ENCODE results near the gene TP53I13. TPM values are rescaled to one million over a fixed set of nuclear protein-coding genes. Genes with fewer than 3 reads are reported as not detected.

TP53I13 gene
- total and polyA plus RNA-seq, 10 of the 15 experiments (the other 5 are each of a cell fraction or from before 2014, with no cell fraction given), result 0.31 to 45.1 (median 19.5) TPM; not detected in 1

- TF ChIP-seq ZBTB33 (IDR thresholded peaks at IDR 0.05) (no peak), BRCA1 (IDR thresholded peaks at IDR 0.05; ENCODE audit: low read depth, low read length) (no peak), STAT1 (conservative IDR thresholded peaks at IDR 0.05) (no peak), SUZ12 (IDR thresholded peaks at IDR 0.05; ENCODE audit: unreplicated experiment) (no peak), MTA3 (IDR thresholded peaks at IDR 0.05; ENCODE audit: borderline replicate concordance, low read length) (no peak), HDAC6 (IDR thresholded peaks at IDR 0.05; ENCODE audit: unreplicated experiment) (no peak), STAT3 (IDR thresholded peaks at IDR 0.05; ENCODE audit: low read depth, low read length) (no peak), EED (IDR thresholded peaks at IDR 0.05; ENCODE audit: low read depth) (no peak), NFYB (IDR thresholded peaks at IDR 0.05; ENCODE audit: insufficient read depth, low read depth, low read length) (no peak), FOXK2 (IDR thresholded peaks at IDR 0.05) (no peak), SMAD1 (IDR thresholded peaks at IDR 0.05; ENCODE audit: low read depth, partially characterized antibody) (no peak), HSF1 (IDR thresholded peaks at IDR 0.05; ENCODE audit: low read depth, low read length) (no peak), POLR2AphosphoS5 (IDR thresholded peaks at IDR 0.05; ENCODE audit: low read length) (no peak), SIN3A (IDR thresholded peaks at IDR 0.05; ENCODE audit: low read depth, low read length) (0 out of 2 replicates have a peak, but pooled peaks have one; percentile 35), SUPT20H (IDR thresholded peaks at IDR 0.05; ENCODE audit: borderline replicate concordance, control insufficient read depth, low read depth, low read length) (no peak), SMARCA5 (IDR thresholded peaks at IDR 0.05) (peak; percentile 68; the same call in 1 of the 2 replicates), KLF5 (IDR thresholded peaks at IDR 0.05; ENCODE audit: partially characterized antibody) (no peak), NKRF (conservative IDR thresholded peaks at IDR 0.05) (no peak), NFIC (IDR thresholded peaks at IDR 0.05; ENCODE audit: low read depth, low read length) (no peak), CREM (IDR thresholded peaks at IDR 0.05; ENCODE audit: low read depth) (peak; percentile 66; the same call in 1 of the 2 replicates), RELA (IDR thresholded peaks at IDR 0.05; ENCODE audit: borderline replicate concordance, partially characterized antibody) (no peak), NR2C2 (IDR thresholded peaks at IDR 0.05; ENCODE audit: borderline replicate concordance, control insufficient read depth, insufficient read length, low read depth) (no peak), E2F4 (IDR thresholded peaks at IDR 0.05; ENCODE audit: low read depth, low read length) (no peak)
- TF ChIP-seq, protein P1, sequence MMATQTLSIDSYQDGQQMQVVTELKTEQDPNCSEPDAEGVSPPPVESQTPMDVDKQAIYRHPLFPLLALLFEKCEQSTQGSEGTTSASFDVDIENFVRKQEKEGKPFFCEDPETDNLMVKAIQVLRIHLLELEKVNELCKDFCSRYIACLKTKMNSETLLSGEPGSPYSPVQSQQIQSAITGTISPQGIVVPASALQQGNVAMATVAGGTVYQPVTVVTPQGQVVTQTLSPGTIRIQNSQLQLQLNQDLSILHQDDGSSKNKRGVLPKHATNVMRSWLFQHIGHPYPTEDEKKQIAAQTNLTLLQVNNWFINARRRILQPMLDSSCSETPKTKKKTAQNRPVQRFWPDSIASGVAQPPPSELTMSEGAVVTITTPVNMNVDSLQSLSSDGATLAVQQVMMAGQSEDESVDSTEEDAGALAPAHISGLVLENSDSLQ (IDR thresholded peaks at IDR 0.05), result 0 out of 2 replicates have a peak, but pooled peaks have one; percentile 14
Measured at GRCh38 chr17:29617125-29617480, 48.6 kb downstream of the TP53I13 start (continued).
